ENCODE measurements around the gene ARAP3.

- TF ChIP-seq CTCF (conservative IDR thresholded peaks at IDR 0.05 in 1 of 2, IDR thresholded peaks at IDR 0.05 in 1 of 2; ENCODE audit: extremely low read depth in 1 of 2, insufficient read depth in 1 of 2, low read depth in 1 of 2, low read length in 2 of 2), result no peak
- no peak for TF ChIP-seq EZH2 (IDR thresholded peaks at IDR 0.05; ENCODE audit: borderline replicate concordance, low read length)
Observed at GRCh38 chr5:141686648-141687416, 4.8 kb upstream of the ARAP3 start.

Measured in mammary epithelial cell (primary cell).